ENCODE measurements around the gene ERGIC3. TPM values are rescaled to one million over a fixed set of nuclear protein-coding genes. Genes with fewer than 3 reads are reported as not detected.

ERGIC3 gene
- total and polyA plus RNA-seq, 2 donors (not counting 3 experiments of a cell fraction or from before 2014, with no cell fraction given): 203 to 419 TPM

GRCh38 chr20:35582741-35583404, 41.0 kb downstream of the ERGIC3 start:
- no peak for FAIRE-seq
- Histone ChIP-seq H3K9me1 (replicated peaks; ENCODE audit: control insufficient read depth, extremely low read depth, insufficient read depth, low read length) (no peaks in the 10 kb centered on the region), H3K4me1 (ENCODE audit: control insufficient read depth, extremely low read depth, insufficient read depth, low read length) (no peaks in the 10 kb centered on the region), H3K9me3 (replicated peaks; ENCODE audit: control insufficient read depth, insufficient read depth, low read length) (no peaks in the 10 kb centered on the region), H3K36me3 (ENCODE audit: control insufficient read depth in 2 of 2, extremely low read depth in 1 of 2, insufficient read depth in 2 of 2, low read length in 2 of 2) (no peaks in the 10 kb centered on the region), H3K79me2 (ENCODE audit: control insufficient read depth, insufficient read depth, low read length) (no peaks in the 10 kb centered on the region), H3K4me2 (ENCODE audit: insufficient read depth, low read length) (no peak overlapping the region), H3K9ac (replicated peaks; ENCODE audit: extremely low read depth, insufficient read depth, low read length) (no peak overlapping the region), H2AFZ (ENCODE audit: low read depth, low read length) (no peak overlapping the region), H3K4me3 (replicated peaks in 1 of 3; ENCODE audit: insufficient read depth in 1 of 3, low read depth in 1 of 3, low read length in 3 of 3) (no peak overlapping the region), H3K27me3 (ENCODE audit: control insufficient read depth in 2 of 2, insufficient read depth in 2 of 2, low read length in 2 of 2) (no peaks in the 10 kb centered on the region), H3K27ac (ENCODE audit: insufficient read depth, low read depth, low read length) (no peak overlapping the region), H4K20me1 (replicated peaks; ENCODE audit: control insufficient read depth, extremely low read depth, insufficient read depth, low read length) (no peaks in the 10 kb centered on the region)
- dilution Hi-C loops (cut with MboI; ENCODE audit: extremely low pct_ligation_motif_present, low sequenced_read_pairs): no loop called here
- intact Hi-C loops (cut with micrococcal nuclease): no loop called here
- TF ChIP-seq JUN (IDR thresholded peaks at IDR 0.05; ENCODE audit: borderline replicate concordance, insufficient read depth, insufficient read length, low read depth) (no peak), EZH2 (IDR thresholded peaks at IDR 0.05; ENCODE audit: borderline replicate concordance, low read depth, low read length, severe bottlenecking) (no peak), POLR2AphosphoS5 (IDR thresholded peaks at IDR 0.05; ENCODE audit: insufficient read depth, low read depth, low read length) (no peak), FOS (IDR thresholded peaks at IDR 0.05; ENCODE audit: borderline replicate concordance, insufficient read depth, low read length) (no peak), MAX (IDR thresholded peaks at IDR 0.05; ENCODE audit: insufficient read depth, insufficient read length) (no peak), MYC (IDR thresholded peaks at IDR 0.05; ENCODE audit: low read depth, low read length) (no peak), GATA2 (IDR thresholded peaks at IDR 0.05; ENCODE audit: insufficient read depth, insufficient read length, low read depth, low read length) (no peak), CTCF (IDR thresholded peaks at IDR 0.05; ENCODE audit: extremely low read depth in 1 of 2, insufficient read depth in 1 of 2, low read depth in 1 of 2, low read length in 2 of 2) (no peak), POLR2A (IDR thresholded peaks at IDR 0.05; ENCODE audit: low read depth, low read length) (no peak)
- BruUV-seq (replicated peaks): no TSS peak
- POLR2A ChIA-PET: no interaction called here
- CTCF ChIA-PET: interaction anchor here (1.2 kb wide), 2 partner anchors 12 to 14 kb away, joined by 3 to 4 read pairs; no protein-coding TSS in a partner anchor
- no peak for DNase-seq (ENCODE audit: low read depth, low spot score)
